OCI-LY7 (cell line): Measurements from ENCODE around the gene GRK3.

ENCODE experiments used
- EZH2phosphoT487 ChIP-seq: fragments of 200-600 bp; sonication (generic); IDR thresholded peaks from 2 replicates; pipeline ENCODE4 v1.6.1; 2018; ENCODE audit warnings: low read depth, borderline replicate concordance, mild to moderate bottlenecking, mixed run types, antibody characterized with exemption, low read length, moderate library complexity, mixed read lengths
- TF ChIP-seq, protein P1 (sequence below): fragments of 200-600 bp; sonication (generic); conservative IDR thresholded peaks from 2 replicates; pipeline ENCODE4 v1.5.1; 2014; ENCODE audit warnings: mild to moderate bottlenecking, antibody characterized with exemption, low read length, moderate library complexity, mixed read lengths

DNA sequence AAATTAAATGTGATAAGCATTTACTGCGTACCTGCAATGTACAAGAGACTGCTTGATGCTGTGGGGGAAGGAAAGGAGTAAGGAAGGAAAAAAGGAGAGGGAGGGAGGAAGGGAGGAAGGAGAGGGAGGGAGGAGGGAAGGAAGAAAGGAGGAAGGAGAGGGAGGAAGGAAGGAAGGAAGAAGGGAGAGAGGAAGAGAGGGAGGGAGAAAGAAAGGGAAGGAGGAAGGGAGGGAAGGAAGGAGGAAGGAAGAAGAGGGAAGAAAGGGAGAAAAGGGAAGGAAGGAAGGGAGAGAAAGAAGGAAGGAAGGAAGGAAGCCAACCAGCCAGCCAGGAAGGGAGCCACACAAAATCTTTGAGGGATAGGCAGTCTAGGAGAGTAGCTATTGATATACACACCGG is 133.5 kb downstream of the GRK3 start:
- TF ChIP-seq, protein P1, sequence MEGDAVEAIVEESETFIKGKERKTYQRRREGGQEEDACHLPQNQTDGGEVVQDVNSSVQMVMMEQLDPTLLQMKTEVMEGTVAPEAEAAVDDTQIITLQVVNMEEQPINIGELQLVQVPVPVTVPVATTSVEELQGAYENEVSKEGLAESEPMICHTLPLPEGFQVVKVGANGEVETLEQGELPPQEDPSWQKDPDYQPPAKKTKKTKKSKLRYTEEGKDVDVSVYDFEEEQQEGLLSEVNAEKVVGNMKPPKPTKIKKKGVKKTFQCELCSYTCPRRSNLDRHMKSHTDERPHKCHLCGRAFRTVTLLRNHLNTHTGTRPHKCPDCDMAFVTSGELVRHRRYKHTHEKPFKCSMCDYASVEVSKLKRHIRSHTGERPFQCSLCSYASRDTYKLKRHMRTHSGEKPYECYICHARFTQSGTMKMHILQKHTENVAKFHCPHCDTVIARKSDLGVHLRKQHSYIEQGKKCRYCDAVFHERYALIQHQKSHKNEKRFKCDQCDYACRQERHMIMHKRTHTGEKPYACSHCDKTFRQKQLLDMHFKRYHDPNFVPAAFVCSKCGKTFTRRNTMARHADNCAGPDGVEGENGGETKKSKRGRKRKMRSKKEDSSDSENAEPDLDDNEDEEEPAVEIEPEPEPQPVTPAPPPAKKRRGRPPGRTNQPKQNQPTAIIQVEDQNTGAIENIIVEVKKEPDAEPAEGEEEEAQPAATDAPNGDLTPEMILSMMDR = no peak
- no peak for TF ChIP-seq EZH2phosphoT487
